GM12891 (cell line): ENCODE data around the gene SMIM35.

Source experiments
- POLR2A ChIP-seq: IDR thresholded peaks from 2 replicates; pipeline ENCODE4 v1.6.1; 2011; ENCODE audit warnings: low read depth, low read length, control low read depth
- TAF1 ChIP-seq: IDR thresholded peaks from 2 replicates; pipeline ENCODE4 v1.6.1; 2011; ENCODE audit warnings: low read depth, low read length, control low read depth

- no peak for TF ChIP-seq POLR2A
- TF ChIP-seq TAF1 = no peak
Measured at GRCh38 chr11:117997406-117997805, 89.4 kb downstream of the SMIM35 start.
